SK-N-SH treated with all-trans-retinoic acid at 6 μM for 48 hours (cell line): ENCODE measurements around the gene TMEM121B.
A peak's percentile ranks its signal among the peaks of the same experiment; 100 is the strongest.

Experiments
- ATAC-seq: fragments of 200-7000 bp; cut with Tn5 transposase; 3 replicates; pipeline ENCODE4 v1.9.1; 2020; ENCODE audit warnings: mild to moderate bottlenecking, moderate library complexity
- BACH2 ChIP-seq: fragments of 250-450 bp; sonication (Bioruptor Pico); IDR thresholded peaks from 2 replicates; pipeline ENCODE4 v1.9.0; 2021; ENCODE audit warnings: mild to moderate bottlenecking, borderline replicate concordance
- CREB5 ChIP-seq: fragments of 250-450 bp; sonication (Bioruptor Pico); IDR thresholded peaks from 2 replicates; pipeline ENCODE4 v1.5.1; 2020; ENCODE audit warnings: low read depth, mild to moderate bottlenecking, moderate library complexity
- CSDC2 ChIP-seq: fragments of 250-450 bp; sonication (Bioruptor Pico); IDR thresholded peaks from 2 replicates; pipeline ENCODE4 v1.5.0; 2020; ENCODE audit warnings: mild to moderate bottlenecking, moderate library complexity
- CSRNP3 ChIP-seq: fragments of 250-450 bp; sonication (Bioruptor Pico); IDR thresholded peaks from 2 replicates; pipeline ENCODE4 v1.5.1; 2021; ENCODE audit warnings: mild to moderate bottlenecking, moderate library complexity
- ESRRG ChIP-seq: fragments of 250-450 bp; sonication (Bioruptor Pico); IDR thresholded peaks from 2 replicates; pipeline ENCODE4 v1.6.1; 2021; ENCODE audit warnings: mild to moderate bottlenecking
- GLIS3 ChIP-seq: fragments of 250-450 bp; sonication (Bioruptor Pico); IDR thresholded peaks from 2 replicates; pipeline ENCODE4 v1.5.0; 2020; ENCODE audit warnings: mild to moderate bottlenecking, moderate library complexity
- ISL1 ChIP-seq: fragments of 250-450 bp; sonication (Bioruptor Pico); IDR thresholded peaks from 2 replicates; pipeline ENCODE4 v2.1.2; 2022; ENCODE audit warnings: mild to moderate bottlenecking, moderate library complexity
- PATZ1 ChIP-seq: fragments of 250-450 bp; sonication (Bioruptor Pico); IDR thresholded peaks from 2 replicates; pipeline ENCODE4 v1.8.0; 2020; ENCODE audit warnings: mild to moderate bottlenecking, moderate library complexity, borderline replicate concordance
- PPARA ChIP-seq: fragments of 250-450 bp; sonication (Bioruptor Pico); IDR thresholded peaks from 2 replicates; pipeline ENCODE4 v1.5.0; 2020; ENCODE audit warnings: mild to moderate bottlenecking, borderline replicate concordance
- RARB ChIP-seq: fragments of 250-450 bp; sonication (Bioruptor Pico); IDR thresholded peaks from 2 replicates; pipeline ENCODE4 v1.8.0; 2021; ENCODE audit warnings: mild to moderate bottlenecking, moderate library complexity
- SNAI2 ChIP-seq: fragments of 250-450 bp; sonication (Bioruptor Pico); IDR thresholded peaks from 2 replicates; pipeline ENCODE4 v1.5.0; 2020; ENCODE audit warnings: mild to moderate bottlenecking, moderate library complexity
- TCF4 ChIP-seq: fragments of 250-450 bp; sonication (Bioruptor Pico); IDR thresholded peaks from 2 replicates; pipeline ENCODE4 v1.8.0; 2021; ENCODE audit warnings: mild to moderate bottlenecking, moderate library complexity, borderline replicate concordance
- TOX ChIP-seq: fragments of 250-450 bp; sonication (Bioruptor Pico); IDR thresholded peaks from 2 replicates; pipeline ENCODE4 v1.8.0; 2021; ENCODE audit warnings: mild to moderate bottlenecking, moderate library complexity, borderline replicate concordance
- TSHZ2 ChIP-seq: fragments of 250-450 bp; sonication (Bioruptor Pico); IDR thresholded peaks from 2 replicates; pipeline ENCODE4 v1.5.0; 2020; ENCODE audit warnings: mild to moderate bottlenecking, moderate library complexity
- ZC3H10 ChIP-seq: fragments of 250-450 bp; sonication (Bioruptor Pico); IDR thresholded peaks from 2 replicates; pipeline ENCODE4 v1.5.1; 2021; ENCODE audit warnings: mild to moderate bottlenecking, moderate library complexity
- ZFP3 ChIP-seq: fragments of 250-450 bp; sonication (Bioruptor Pico); IDR thresholded peaks from 2 replicates; pipeline ENCODE4 v1.5.0; 2020; ENCODE audit warnings: mild to moderate bottlenecking, moderate library complexity
- ZNF565 ChIP-seq: fragments of 450-650 bp; formaldehyde crosslinking; conservative IDR thresholded peaks from 2 replicates; pipeline ENCODE4 v1.5.0; 2020; ENCODE audit warnings: low read depth, mild to moderate bottlenecking, moderate library complexity
- ZNF70 ChIP-seq: fragments of 450-650 bp; formaldehyde crosslinking; IDR thresholded peaks from 2 replicates; pipeline ENCODE4 v1.5.0; 2020; ENCODE audit warnings: mild to moderate bottlenecking, moderate library complexity

TMEM121B gene

GRCh38 chr22:17121233-17122195, at the start of gene TMEM121B:
Gene TMEM121B, minus strand, starts transcription at chr22:17121360. Its CDS starts 233 bp downstream, at chr22:17121127.
- no peak for TF ChIP-seq ZNF70 (CRISPR knock-in tag)
- TF ChIP-seq PPARA (CRISPR knock-in tag): no peak
- TF ChIP-seq TCF4 (CRISPR knock-in tag): no peak
- TF ChIP-seq ESRRG (CRISPR knock-in tag): no peak
- TF ChIP-seq PATZ1: no peak
- TF ChIP-seq ISL1 (CRISPR knock-in tag): no peak
- no peak for TF ChIP-seq CSDC2 (CRISPR knock-in tag)
- TF ChIP-seq RARB (CRISPR knock-in tag): no peak
- no peak for TF ChIP-seq CREB5 (CRISPR knock-in tag)
- TF ChIP-seq SNAI2 (CRISPR knock-in tag): no peak
- no peak for TF ChIP-seq ZC3H10 (CRISPR knock-in tag)
- TF ChIP-seq CSRNP3 (CRISPR knock-in tag): no peak
- no peak for TF ChIP-seq GLIS3 (CRISPR knock-in tag)
- no peak for TF ChIP-seq ZFP3
- TF ChIP-seq TSHZ2 (CRISPR knock-in tag): no peak
- no peak for TF ChIP-seq ZNF565 (CRISPR knock-in tag)
- TF ChIP-seq TOX (CRISPR knock-in tag): no peak
- no peak for TF ChIP-seq BACH2 (CRISPR knock-in tag)
- ATAC-seq: peak; percentile 48

GRCh38 chr22:17167486-17167885, 46.3 kb upstream of the TMEM121B start:
- no peak for TF ChIP-seq SNAI2 (CRISPR knock-in tag)
- TF ChIP-seq BACH2 (CRISPR knock-in tag): no peak
- TF ChIP-seq ESRRG (CRISPR knock-in tag): no peak
- no peak for TF ChIP-seq CSDC2 (CRISPR knock-in tag)
- no peak for TF ChIP-seq TSHZ2 (CRISPR knock-in tag)
- no peak for TF ChIP-seq ZFP3
- no peak for TF ChIP-seq CREB5 (CRISPR knock-in tag)
- TF ChIP-seq RARB (CRISPR knock-in tag): no peak
- TF ChIP-seq CSRNP3 (CRISPR knock-in tag): no peak
- no peak for TF ChIP-seq TCF4 (CRISPR knock-in tag)
- TF ChIP-seq, all 23 proteins: peak for 0
- ATAC-seq: no peak
